GM12891 (cell line): ENCODE measurements around the gene CYBC1.

Source experiments
- PAX5 ChIP-seq: IDR thresholded peaks from 2 replicates; pipeline ENCODE4 v1.6.1; 2011; ENCODE audit warnings: low read length, moderate library complexity, mild to moderate bottlenecking; ENCODE audit not compliant: insufficient read depth, severe bottlenecking
- POLR2A ChIP-seq: IDR thresholded peaks from 2 replicates; pipeline ENCODE4 v1.6.1; 2011; ENCODE audit warnings: low read depth, low read length, control low read depth
- POLR2AphosphoS5 ChIP-seq: IDR thresholded peaks from 2 replicates; pipeline ENCODE4 v1.6.1; 2011; ENCODE audit warnings: low read depth, low read length, control low read depth
- POU2F2 ChIP-seq: IDR thresholded peaks from 2 replicates; pipeline ENCODE4 v1.6.1; 2011; ENCODE audit warnings: low read depth, mild to moderate bottlenecking, control low read depth, low read length, moderate library complexity

GRCh38 chr17:82440469-82440981 lies 10.0 kb downstream of the CYBC1 start:
- TF ChIP-seq POLR2A, result no peak
- TF ChIP-seq POLR2AphosphoS5, result peak; percentile 46; the same call in 1 of the 2 replicates
- TF ChIP-seq PAX5, result no peak
- no peak for TF ChIP-seq POU2F2
